ENCODE results near the gene RPUSD2. TPM values are rescaled to one million over a fixed set of nuclear protein-coding genes. Genes with fewer than 3 reads are reported as not detected.

Gene RPUSD2
- total and polyA plus RNA-seq, 12 donors, result 7.4 to 14.8 (median 10.6) TPM

- intact Hi-C loops (cut with DNase I), result loop anchor here in 3 of 10 donors (10.0 kb wide), 2 partner anchors 80 to 300 kb away; partner anchors contain the start of gene VPS18 (in 2 of the 3)
- Histone ChIP-seq H3K27ac (no peak overlapping the region), H3K4me3 (peak overlapping the region in 7 of 10 donors; percentile 49 to 88 (median 62)), H3K27me3 (no peaks in the 10 kb centered on the region), H3K36me3 (no peaks in the 10 kb centered on the region), H3K4me1 (peaks cover 0 to 24% (median 12%) of the 10 kb centered on the region in 9 donors), H3K9me3 (no peaks in the 10 kb centered on the region)
- TF ChIP-seq CTCF (IDR thresholded peaks at IDR 0.05), result no peak
- DNase-seq (no peak), ATAC-seq (no peak)
- 29 to 43% methylated on average over 5 of the region's 5 CpGs for WGBS, 2 donors
Measured at GRCh38 chr15:40595219-40595618, 26.1 kb downstream of the RPUSD2 start.

- DNase-seq (no peak), ATAC-seq (no peak)
- Histone ChIP-seq H3K27me3 (no peaks in the 10 kb centered on the region), H3K9me3 (no peaks in the 10 kb centered on the region), H3K36me3 (no peaks in the 10 kb centered on the region), H3K4me3 (peak overlapping the region in 1 of 10 donors; percentile 76), H3K27ac (no peak overlapping the region), H3K4me1 (peaks cover 0 to 21% (median 12%) of the 10 kb centered on the region in 9 donors)
- 68 to 73% methylated on average over 5 of the region's 5 CpGs for WGBS, 2 donors
- no peak for TF ChIP-seq CTCF (IDR thresholded peaks at IDR 0.05)
- intact Hi-C loops (cut with DNase I), result loop anchor here in 3 of 10 donors (10.0 kb wide), 2 partner anchors 81 to 299 kb away; partner anchors contain the start of gene VPS18 (in 2 of the 3)
Measured at GRCh38 chr15:40595773-40596172, 26.7 kb downstream of the RPUSD2 start.

GRCh38 chr15:40597024-40597423 lies 27.9 kb downstream of the RPUSD2 start:
- H3K27me3 ChIP-seq, result no peaks in the 10 kb centered on the region
- H3K4me1 ChIP-seq, result peaks cover 0 to 21% (median 12%) of the 10 kb centered on the region in 9 donors
- H3K9me3 ChIP-seq, result no peaks in the 10 kb centered on the region
- no peak overlapping the region for H3K27ac ChIP-seq
- ATAC-seq (no peak), DNase-seq (no peak)
- H3K36me3 ChIP-seq, result no peaks in the 10 kb centered on the region
- TF ChIP-seq CTCF (IDR thresholded peaks at IDR 0.05), result no peak
- WGBS, 2 donors, result 96 to 99% methylated on average over 2 of the region's 2 CpGs
- no peak overlapping the region for H3K4me3 ChIP-seq
- intact Hi-C loops (cut with DNase I), result loop anchor here in 3 of 10 donors (10.0 kb wide), 2 partner anchors 82 to 298 kb away; partner anchors contain the start of gene VPS18 (in 2 of the 3)

- peaks cover 0 to 21% (median 12%) of the 10 kb centered on the region in 9 donors for H3K4me1 ChIP-seq
- WGBS, 2 donors, result 60 to 88% methylated on average over 3 of the region's 3 CpGs
Measured at GRCh38 chr15:40598126-40598525, 29.0 kb downstream of the RPUSD2 start.

More at GRCh38 chr15:40598126-40598525, 29.0 kb downstream of the RPUSD2 start:
- DNase-seq, result no peak
- H3K36me3 ChIP-seq, result no peaks in the 10 kb centered on the region
- no peaks in the 10 kb centered on the region for H3K9me3 ChIP-seq
- no peak for TF ChIP-seq CTCF (IDR thresholded peaks at IDR 0.05)
- no peak for ATAC-seq
- no peak overlapping the region for H3K27ac ChIP-seq
- no peaks in the 10 kb centered on the region for H3K27me3 ChIP-seq
- no peak overlapping the region for H3K4me3 ChIP-seq
- intact Hi-C loops (cut with DNase I), result loop anchor here in 3 of 10 donors (10.0 kb wide), 2 partner anchors 83 to 297 kb away; partner anchors contain the start of gene VPS18 (in 2 of the 3)

Data from heart right ventricle (tissue), 16 donors.